Osteoblast (primary cell): Measurements from ENCODE around the gene ACBD6. TPM values are rescaled to one million over a fixed set of nuclear protein-coding genes. Genes with fewer than 3 reads are reported as not detected.

Experiments used
- DNase-seq: peaks from one replicate; pipeline ENCODE4 v3.0.0; 2011; ENCODE audit warnings: low spot score, mixed read lengths; ENCODE audit not compliant: insufficient read length; ENCODE audit errors: missing footprints
- H2AFZ ChIP-seq: 2 replicates; pipeline ENCODE4 v1.6.0; 2011; ENCODE audit warnings: mild to moderate bottlenecking, low read length
- H3K27ac ChIP-seq: 2 replicates; pipeline ENCODE4 v1.5.1; 2011; ENCODE audit warnings: mild to moderate bottlenecking, low read depth, low read length, moderate library complexity
- H3K27me3 ChIP-seq: 2 replicates; pipeline ENCODE4 v1.6.0; 2012; ENCODE audit warnings: mild to moderate bottlenecking, control low read depth, inconsistent platforms, low read length, moderate library complexity; ENCODE audit not compliant: insufficient read depth
- H3K36me3 ChIP-seq: 2 replicates; pipeline ENCODE4 v1.5.1; 2011; ENCODE audit warnings: mild to moderate bottlenecking, low read length, control low read depth, moderate library complexity; ENCODE audit not compliant: insufficient read depth
- H3K4me1 ChIP-seq: 2 replicates; pipeline ENCODE4 v1.5.1; 2011; ENCODE audit warnings: mild to moderate bottlenecking, low read length, control low read depth, moderate library complexity; ENCODE audit not compliant: insufficient read depth
- H3K4me2 ChIP-seq: 2 replicates; pipeline ENCODE4 v1.6.0; 2011; ENCODE audit warnings: mild to moderate bottlenecking, low read length; ENCODE audit not compliant: insufficient read depth
- H3K4me3 ChIP-seq: fragments of 200-600 bp; sonication (generic); 3 replicates; pipeline ENCODE4 v1.5.1; 2012; ENCODE audit warnings: mild to moderate bottlenecking, low read length, inconsistent platforms; ENCODE audit not compliant: insufficient read depth
- H3K79me2 ChIP-seq: 2 replicates; pipeline ENCODE4 v1.6.0; 2012; ENCODE audit warnings: mild to moderate bottlenecking, low read length, control low read depth, inconsistent platforms; ENCODE audit not compliant: insufficient read depth
- H3K9me3 ChIP-seq: 2 replicates; pipeline ENCODE4 v1.5.1; 2011; ENCODE audit warnings: low read depth, low read length, control low read depth
- H4K20me1 ChIP-seq: 2 replicates; pipeline ENCODE4 v1.6.0; 2012; ENCODE audit warnings: mild to moderate bottlenecking, low read length, control low read depth; ENCODE audit not compliant: insufficient read depth
- total RNA-seq: library from RNA; depleted of rRNA; stranded (reverse); fragments of >200 nt; gene quantifications from 2 replicates; pipeline ENCODE4 v1.2.3, GENCODE V29; 2012
- TF ChIP-seq, protein P1 (sequence below): IDR thresholded peaks from 2 replicates; pipeline ENCODE4 v1.5.1; 2011; ENCODE audit warnings: mild to moderate bottlenecking, low read depth, low read length, moderate library complexity; ENCODE audit errors: extremely low read depth

Gene ACBD6
- total RNA-seq, 1 donor = 55.7 TPM

DNA sequence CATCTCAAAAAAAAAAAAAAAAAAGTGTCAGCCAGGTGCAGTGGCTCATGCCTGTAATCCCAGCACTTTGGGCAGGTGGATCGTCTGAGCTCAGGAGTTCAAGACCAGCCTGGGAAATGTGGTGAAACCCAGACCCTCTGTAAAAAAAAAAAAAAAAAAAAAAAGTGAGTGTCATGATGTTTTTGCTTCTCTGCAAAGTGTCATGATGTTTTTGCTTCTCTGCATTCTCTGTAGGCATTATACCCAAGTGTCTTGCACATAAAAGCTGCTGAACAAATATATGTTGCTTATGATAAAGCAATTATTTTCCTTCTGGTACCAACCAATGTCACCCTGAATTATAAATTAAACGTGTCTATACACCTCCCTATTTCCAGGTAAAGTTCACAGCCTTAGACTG lies 1.7 kb downstream of the ACBD6 start:
- H2AFZ ChIP-seq = no peak overlapping the region
- H3K27ac ChIP-seq = no peak overlapping the region
- H3K4me3 ChIP-seq = no peak overlapping the region
- TF ChIP-seq, protein P1, sequence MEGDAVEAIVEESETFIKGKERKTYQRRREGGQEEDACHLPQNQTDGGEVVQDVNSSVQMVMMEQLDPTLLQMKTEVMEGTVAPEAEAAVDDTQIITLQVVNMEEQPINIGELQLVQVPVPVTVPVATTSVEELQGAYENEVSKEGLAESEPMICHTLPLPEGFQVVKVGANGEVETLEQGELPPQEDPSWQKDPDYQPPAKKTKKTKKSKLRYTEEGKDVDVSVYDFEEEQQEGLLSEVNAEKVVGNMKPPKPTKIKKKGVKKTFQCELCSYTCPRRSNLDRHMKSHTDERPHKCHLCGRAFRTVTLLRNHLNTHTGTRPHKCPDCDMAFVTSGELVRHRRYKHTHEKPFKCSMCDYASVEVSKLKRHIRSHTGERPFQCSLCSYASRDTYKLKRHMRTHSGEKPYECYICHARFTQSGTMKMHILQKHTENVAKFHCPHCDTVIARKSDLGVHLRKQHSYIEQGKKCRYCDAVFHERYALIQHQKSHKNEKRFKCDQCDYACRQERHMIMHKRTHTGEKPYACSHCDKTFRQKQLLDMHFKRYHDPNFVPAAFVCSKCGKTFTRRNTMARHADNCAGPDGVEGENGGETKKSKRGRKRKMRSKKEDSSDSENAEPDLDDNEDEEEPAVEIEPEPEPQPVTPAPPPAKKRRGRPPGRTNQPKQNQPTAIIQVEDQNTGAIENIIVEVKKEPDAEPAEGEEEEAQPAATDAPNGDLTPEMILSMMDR = no peak
- peaks cover 64% of the 10 kb centered on the region for H3K79me2 ChIP-seq
- peaks cover 24% of the 10 kb centered on the region for H3K4me1 ChIP-seq
- peaks cover 5% of the 10 kb centered on the region for H3K36me3 ChIP-seq
- H3K4me2 ChIP-seq = peak overlapping the region; percentile 96
- no peaks in the 10 kb centered on the region for H3K9me3 ChIP-seq
- no peaks in the 10 kb centered on the region for H4K20me1 ChIP-seq
- H3K27me3 ChIP-seq = no peaks in the 10 kb centered on the region
- no peak for DNase-seq

DNA sequence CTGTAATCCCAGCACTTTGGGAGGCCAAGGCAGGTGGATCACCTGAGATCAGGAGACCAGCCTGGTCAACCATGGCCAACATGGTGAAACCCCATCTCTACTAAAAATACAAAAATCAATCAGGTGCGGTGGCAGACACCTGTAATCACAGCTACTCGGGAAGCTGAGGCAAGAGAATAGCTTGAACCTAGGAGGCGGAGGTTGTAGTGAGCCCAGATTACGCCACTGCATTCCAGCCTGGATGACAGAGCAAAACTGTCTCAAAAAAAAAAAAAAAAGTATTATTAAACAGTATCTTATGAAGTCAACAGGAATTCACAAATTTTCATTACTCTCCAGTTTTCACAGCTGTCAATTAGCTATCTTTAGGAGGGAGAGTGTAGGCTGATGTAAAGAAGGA lies 3.8 kb downstream of the ACBD6 start:
- Histone ChIP-seq H3K27ac (no peak overlapping the region), H3K9me3 (no peaks in the 10 kb centered on the region), H3K36me3 (peaks cover 11% of the 10 kb centered on the region), H4K20me1 (no peaks in the 10 kb centered on the region), H3K27me3 (no peaks in the 10 kb centered on the region), H3K4me2 (no peak overlapping the region), H2AFZ (no peak overlapping the region), H3K79me2 (peaks cover 69% of the 10 kb centered on the region), H3K4me3 (no peak overlapping the region), H3K4me1 (peaks cover 22% of the 10 kb centered on the region)
- no peak for DNase-seq
- TF ChIP-seq, protein P1 = no peak

DNA sequence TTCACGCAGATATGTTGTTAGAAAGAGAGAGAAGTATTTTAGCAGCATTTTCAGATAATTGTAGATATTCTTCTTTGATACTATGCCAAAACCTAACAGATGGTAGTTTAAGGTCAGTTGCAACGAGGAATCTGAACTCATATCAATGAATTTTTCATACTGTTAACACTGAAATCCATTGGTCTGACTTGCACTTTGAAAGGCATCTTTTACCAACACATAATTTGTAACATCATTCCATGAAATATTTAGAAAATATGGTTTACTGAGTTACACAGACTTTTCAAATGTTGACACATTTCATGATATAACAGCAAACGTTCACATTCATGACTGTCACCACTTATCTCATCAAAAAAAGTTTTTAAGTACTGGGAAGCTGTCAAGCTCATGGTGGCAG lies 4.6 kb downstream of the ACBD6 start:
- Histone ChIP-seq H3K79me2 (peaks cover 69% of the 10 kb centered on the region), H3K4me1 (peaks cover 17% of the 10 kb centered on the region), H4K20me1 (no peaks in the 10 kb centered on the region), H2AFZ (no peak overlapping the region), H3K36me3 (peaks cover 17% of the 10 kb centered on the region), H3K9me3 (no peaks in the 10 kb centered on the region), H3K4me2 (no peak overlapping the region), H3K27me3 (no peaks in the 10 kb centered on the region), H3K4me3 (no peak overlapping the region), H3K27ac (no peak overlapping the region)
- TF ChIP-seq, protein P1 = no peak
- no peak for DNase-seq

DNA sequence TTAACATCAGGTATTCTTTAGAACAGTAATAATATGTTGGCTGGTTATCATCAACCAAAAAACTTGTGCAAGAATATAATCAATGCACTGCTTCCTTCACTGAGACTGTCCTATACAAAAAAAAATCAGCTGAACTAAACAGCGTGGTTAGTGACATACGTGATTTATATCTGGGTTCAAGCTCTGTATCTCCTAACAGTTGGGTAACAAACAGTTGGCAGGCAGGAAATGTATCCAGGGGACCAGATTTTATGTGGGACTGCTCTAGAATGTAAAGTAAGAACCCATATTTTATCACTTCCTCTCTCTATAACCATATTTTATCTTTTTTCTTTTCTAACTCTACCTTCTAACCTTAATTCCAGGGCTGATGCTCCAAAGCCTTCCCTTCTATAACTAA lies 8.0 kb downstream of the ACBD6 start:
- H3K4me1 ChIP-seq = peaks cover 8% of the 10 kb centered on the region
- H3K4me3 ChIP-seq = no peak overlapping the region
- no peak overlapping the region for H3K27ac ChIP-seq
- no peaks in the 10 kb centered on the region for H3K9me3 ChIP-seq
- H3K36me3 ChIP-seq = peaks cover 28% of the 10 kb centered on the region
- DNase-seq = no peak
- H3K27me3 ChIP-seq = no peaks in the 10 kb centered on the region
- no peak overlapping the region for H3K4me2 ChIP-seq
- no peaks in the 10 kb centered on the region for H4K20me1 ChIP-seq
- H2AFZ ChIP-seq = no peak overlapping the region
- H3K79me2 ChIP-seq = peaks cover 38% of the 10 kb centered on the region
- TF ChIP-seq, protein P1 = no peak
